Osteoblast (primary cell): ENCODE results near the gene JPT1. TPM values are rescaled to one million over a fixed set of nuclear protein-coding genes. Genes with fewer than 3 reads are reported as not detected.
"Not testable (repeated sequence)": the region's sequence is repeated elsewhere in the genome, so short reads cannot be mapped to it uniquely, and the experiment has no call there.

Source experiments
- DNase-seq: peaks from one replicate; pipeline ENCODE4 v3.0.0; 2011; ENCODE audit warnings: low spot score, mixed read lengths; ENCODE audit not compliant: insufficient read length; ENCODE audit errors: missing footprints
- H2AFZ ChIP-seq: 2 replicates; pipeline ENCODE4 v1.6.0; 2011; ENCODE audit warnings: mild to moderate bottlenecking, low read length
- H3K27ac ChIP-seq: 2 replicates; pipeline ENCODE4 v1.5.1; 2011; ENCODE audit warnings: mild to moderate bottlenecking, low read depth, low read length, moderate library complexity
- H3K27me3 ChIP-seq: 2 replicates; pipeline ENCODE4 v1.6.0; 2012; ENCODE audit warnings: mild to moderate bottlenecking, control low read depth, inconsistent platforms, low read length, moderate library complexity; ENCODE audit not compliant: insufficient read depth
- H3K36me3 ChIP-seq: 2 replicates; pipeline ENCODE4 v1.5.1; 2011; ENCODE audit warnings: mild to moderate bottlenecking, low read length, control low read depth, moderate library complexity; ENCODE audit not compliant: insufficient read depth
- H3K4me1 ChIP-seq: 2 replicates; pipeline ENCODE4 v1.5.1; 2011; ENCODE audit warnings: mild to moderate bottlenecking, low read length, control low read depth, moderate library complexity; ENCODE audit not compliant: insufficient read depth
- H3K4me2 ChIP-seq: 2 replicates; pipeline ENCODE4 v1.6.0; 2011; ENCODE audit warnings: mild to moderate bottlenecking, low read length; ENCODE audit not compliant: insufficient read depth
- H3K4me3 ChIP-seq: fragments of 200-600 bp; sonication (generic); 3 replicates; pipeline ENCODE4 v1.5.1; 2012; ENCODE audit warnings: mild to moderate bottlenecking, low read length, inconsistent platforms; ENCODE audit not compliant: insufficient read depth
- H3K79me2 ChIP-seq: 2 replicates; pipeline ENCODE4 v1.6.0; 2012; ENCODE audit warnings: mild to moderate bottlenecking, low read length, control low read depth, inconsistent platforms; ENCODE audit not compliant: insufficient read depth
- H3K9me3 ChIP-seq: 2 replicates; pipeline ENCODE4 v1.5.1; 2011; ENCODE audit warnings: low read depth, low read length, control low read depth
- H4K20me1 ChIP-seq: 2 replicates; pipeline ENCODE4 v1.6.0; 2012; ENCODE audit warnings: mild to moderate bottlenecking, low read length, control low read depth; ENCODE audit not compliant: insufficient read depth
- CTCF ChIP-seq: IDR thresholded peaks from 2 replicates; pipeline ENCODE4 v1.5.1; 2011; ENCODE audit warnings: mild to moderate bottlenecking, low read depth, low read length, moderate library complexity; ENCODE audit errors: extremely low read depth
- total RNA-seq: library from RNA; depleted of rRNA; stranded (reverse); fragments of >200 nt; gene quantifications from 2 replicates; pipeline ENCODE4 v1.2.3, GENCODE V29; 2012

Gene JPT1
- total RNA-seq, 1 donor: 60.8 TPM

- Histone ChIP-seq H3K4me2 (no peak overlapping the region), H3K27ac (no peak overlapping the region), H3K4me1 (no peaks in the 10 kb centered on the region), H3K79me2 (peaks cover 7% of the 10 kb centered on the region), H3K27me3 (no peaks in the 10 kb centered on the region), H3K9me3 (no peaks in the 10 kb centered on the region), H3K4me3 (no peak overlapping the region), H2AFZ (no peak overlapping the region), H4K20me1 (no peaks in the 10 kb centered on the region), H3K36me3 (peaks cover 74% of the 10 kb centered on the region)
- no peak for TF ChIP-seq CTCF
- DNase-seq: no peak
These were observed 11.9 kb downstream of the JPT1 start for GRCh38 chr17:75142236-75142971.

GRCh38 chr17:75138519-75138918, 15.8 kb downstream of the JPT1 start:
- peaks cover 57% of the 10 kb centered on the region for H3K36me3 ChIP-seq
- H3K9me3 ChIP-seq: no peaks in the 10 kb centered on the region
- H2AFZ ChIP-seq: no peak overlapping the region
- peak; percentile 31 for DNase-seq
- no peak overlapping the region for H3K4me3 ChIP-seq
- H3K4me2 ChIP-seq: no peak overlapping the region
- H3K27ac ChIP-seq: no peak overlapping the region
- H3K4me1 ChIP-seq: no peaks in the 10 kb centered on the region
- H4K20me1 ChIP-seq: no peaks in the 10 kb centered on the region
- no peaks in the 10 kb centered on the region for H3K27me3 ChIP-seq
- H3K79me2 ChIP-seq: peaks cover 2% of the 10 kb centered on the region
- TF ChIP-seq CTCF: no peak

GRCh38 chr17:75137762-75138161, 16.6 kb downstream of the JPT1 start:
- H3K4me3 ChIP-seq, H3K79me2 ChIP-seq, H3K27ac ChIP-seq, H3K27me3 ChIP-seq, H2AFZ ChIP-seq, DNase-seq, H3K4me1 ChIP-seq, H3K4me2 ChIP-seq, H4K20me1 ChIP-seq, H3K9me3 ChIP-seq: not testable (repeated sequence)
- H3K36me3 ChIP-seq: peaks cover 57% of the 10 kb centered on the region

- no peak overlapping the region for H3K4me2 ChIP-seq
- H3K27me3 ChIP-seq: no peaks in the 10 kb centered on the region
- H3K27ac ChIP-seq: no peak overlapping the region
- DNase-seq: peak; percentile 29
- peaks cover 5% of the 10 kb centered on the region for H3K79me2 ChIP-seq
- H3K36me3 ChIP-seq: peaks cover 47% of the 10 kb centered on the region
- H3K9me3 ChIP-seq: no peaks in the 10 kb centered on the region
- H4K20me1 ChIP-seq: no peaks in the 10 kb centered on the region
- no peak for TF ChIP-seq CTCF
- no peaks in the 10 kb centered on the region for H3K4me1 ChIP-seq
- H3K4me3 ChIP-seq: no peak overlapping the region
- H2AFZ ChIP-seq: no peak overlapping the region
These were observed 18.4 kb downstream of the JPT1 start for GRCh38 chr17:75135946-75136345.
